SK-N-SH (cell line): Measurements from ENCODE around the gene PLA2G6.

Experiments
- CTCF ChIP-seq: fragments of 200-600 bp; sonication (generic); IDR thresholded peaks from 2 replicates; pipeline ENCODE4 v1.6.1; 2017; ENCODE audit warnings: antibody characterized with exemption, mild to moderate bottlenecking, moderate library complexity
- ELF1 ChIP-seq: IDR thresholded peaks from 2 replicates; pipeline ENCODE4 v1.4.0; 2012
- EP300 ChIP-seq, 2 experiments: IDR thresholded peaks; 2 replicates each; pipeline versions ENCODE4 v1.4.0 to v1.6.1; 2012; ENCODE audit warnings: borderline replicate concordance in 1 of 2, low read depth in 1 of 2, low read length in 1 of 2
- EZH2phosphoT487 ChIP-seq: fragments of 200-600 bp; sonication (generic); IDR thresholded peaks from 2 replicates; pipeline ENCODE4 v1.6.1; 2017; ENCODE audit warnings: low read depth, mixed run types, mild to moderate bottlenecking, antibody characterized with exemption, moderate library complexity, borderline replicate concordance
- GABPA ChIP-seq: IDR thresholded peaks from 2 replicates; pipeline ENCODE4 v1.4.0; 2012; ENCODE audit warnings: low read depth, mild to moderate bottlenecking
- GATA2 ChIP-seq: sonication (generic); formaldehyde crosslinking; IDR thresholded peaks from 2 replicates; pipeline ENCODE4 v1.5.0; 2020; ENCODE audit warnings: mild to moderate bottlenecking, missing genetic modification reagents
- MAX ChIP-seq: IDR thresholded peaks from 2 replicates; pipeline ENCODE4 v1.4.0; 2012; ENCODE audit warnings: low read depth
- NFIC ChIP-seq: IDR thresholded peaks from 2 replicates; pipeline ENCODE4 v1.4.0; 2012; ENCODE audit warnings: borderline replicate concordance
- POLR2AphosphoS5 ChIP-seq: IDR thresholded peaks from 2 replicates; pipeline ENCODE4 v1.6.1; 2012; ENCODE audit warnings: low read depth, low read length
- REST ChIP-seq: IDR thresholded peaks from 2 replicates; pipeline ENCODE4 v1.6.1; 2012; ENCODE audit warnings: mild to moderate bottlenecking, low read depth, low read length, moderate library complexity
- SMC3 ChIP-seq: IDR thresholded peaks from 2 replicates; pipeline ENCODE4 v1.6.1; 2012; ENCODE audit warnings: low read depth, low read length, improper control_type of control experiment
- TAF1 ChIP-seq: IDR thresholded peaks from 2 replicates; pipeline ENCODE4 v1.6.1; 2012; ENCODE audit warnings: low read depth, mild to moderate bottlenecking, low read length, moderate library complexity, borderline replicate concordance
- ZBTB33 ChIP-seq: IDR thresholded peaks from 2 replicates; pipeline ENCODE4 v1.4.0; 2012; ENCODE audit warnings: low read depth, borderline replicate concordance

GRCh38 chr22:38180841-38181452 lies 683 bp downstream of the PLA2G6 start:
- TF ChIP-seq POLR2AphosphoS5: no peak
- TF ChIP-seq REST: no peak
- no peak for TF ChIP-seq CTCF
- no peak for TF ChIP-seq ZBTB33
- no peak for TF ChIP-seq SMC3
- no peak for TF ChIP-seq TAF1
- no peak for TF ChIP-seq EP300 (IDR thresholded peaks at IDR 0.05; ENCODE audit: borderline replicate concordance in 1 of 2, low read depth in 1 of 2, low read length in 1 of 2)
- no peak for TF ChIP-seq GABPA
- no peak for TF ChIP-seq GATA2 (CRISPR knock-in tag)
- TF ChIP-seq NFIC: no peak
- TF ChIP-seq ELF1: no peak
- TF ChIP-seq MAX: no peak
- TF ChIP-seq EZH2phosphoT487: no peak
